Right lobe of liver (tissue), 6 donors: ENCODE data around the gene NUP210. TPM values are rescaled to one million over a fixed set of nuclear protein-coding genes. Genes with fewer than 3 reads are reported as not detected.

ENCODE experiments used
- ATAC-seq, 4 donors: fragments of 200-7000 bp; cut with Tn5 transposase; one replicate each; pipeline ENCODE4 v1.9.1; 2020; ENCODE audit warnings: mild to moderate bottlenecking in 4 of 4, moderate library complexity in 4 of 4
- DNase-seq, 3 donors: peaks; one replicate each; pipeline ENCODE4 v3.0.0-alpha.2; 2020
- H3K27ac ChIP-seq, 3 donors: fragments of 200-600 bp; one replicate each; pipeline ENCODE4 v1.8.0; 2022
- H3K27me3 ChIP-seq, 2 donors: fragments of 200-600 bp; one replicate each; pipeline ENCODE4 v1.8.0; 2022
- H3K36me3 ChIP-seq, 4 donors: fragments of 200-600 bp; sonication (generic) in 1 of 4; one replicate each; pipeline versions ENCODE4 v1.5.1 to v1.8.0; 2017 to 2022; ENCODE audit warnings: control low read depth in 1 of 4
- H3K4me1 ChIP-seq, 4 donors: fragments of 200-600 bp; sonication (generic) in 1 of 4; one replicate each; pipeline versions ENCODE4 v1.5.1 to v1.8.0; 2017 to 2022; ENCODE audit warnings: control low read depth in 1 of 4
- H3K4me3 ChIP-seq, 3 donors: fragments of 200-600 bp; one replicate each; pipeline ENCODE4 v1.8.0; 2022
- H3K9me3 ChIP-seq, 4 donors: fragments of 200-600 bp; sonication (generic) in 1 of 4; one replicate each; pipeline versions ENCODE4 v1.5.1 to v1.8.0; 2017 to 2022; ENCODE audit warnings: control low read depth in 1 of 4
- POLR2A ChIP-seq: fragments of 450-650 bp; IDR thresholded peaks from one replicate; pipeline ENCODE4 v1.6.1; 2017; ENCODE audit warnings: antibody characterized with exemption, mild to moderate bottlenecking
- WGBS: methylation state at CpG from one replicate; pipeline ENCODE4 v1.1.6; 2018; ENCODE audit warnings: low coverage, low lambda C conversion rate; ENCODE audit not compliant: insufficient coverage; ENCODE audit errors: missing lambda C conversion rate; 5-methylcytosine and 5-hydroxymethylcytosine counted together
- intact Hi-C, 2 donors: fragments of 100-400 bp; cut with DNase I; formaldehyde crosslinking; loops; one replicate each; pipeline versions ENCODE4 v1.11.2 to v1.14.1; 2022
- total RNA-seq, 6 experiments: library from RNA; depleted of rRNA in 2 of 6; stranded (reverse); fragments of >200 nt in 2 of 6; fragmentation: NEBNext Ultra II Directional in 3 of 6; extraction: Animal tissue kit (Norgen Biotek cat#: 25700) in 3 of 6; gene quantifications; one replicate each; pipeline versions ENCODE4 v1.1.0 to v1.2.4, GENCODE V29; 2016 to 2023
- TF ChIP-seq, protein P1 (sequence below), 4 donors: fragments of 200-600 bp in 3 of 4; fragments of 450-650 bp in 1 of 4; IDR thresholded peaks; one replicate each; pipeline versions ENCODE4 v1.5.1 to v1.8.0; 2016 to 2022; ENCODE audit warnings: antibody characterized with exemption in 4 of 4, mild to moderate bottlenecking in 2 of 4
- donor health status: DM: no; HTN: yes; CAD: no.
- donor health status: DM: no; HTN: no; CAD: no.
- donor health status: DM: no; HTN: no; CAD: no.
- donor health status: DM: no; HTN: yes; CAD: no.
- donor health status: DM: no; HTN: yes; CAD: no.

NUP210 gene
- total RNA-seq, 6 experiments from 2014 or later: 11.7 to 17.7 (median 15.6) TPM

DNA sequence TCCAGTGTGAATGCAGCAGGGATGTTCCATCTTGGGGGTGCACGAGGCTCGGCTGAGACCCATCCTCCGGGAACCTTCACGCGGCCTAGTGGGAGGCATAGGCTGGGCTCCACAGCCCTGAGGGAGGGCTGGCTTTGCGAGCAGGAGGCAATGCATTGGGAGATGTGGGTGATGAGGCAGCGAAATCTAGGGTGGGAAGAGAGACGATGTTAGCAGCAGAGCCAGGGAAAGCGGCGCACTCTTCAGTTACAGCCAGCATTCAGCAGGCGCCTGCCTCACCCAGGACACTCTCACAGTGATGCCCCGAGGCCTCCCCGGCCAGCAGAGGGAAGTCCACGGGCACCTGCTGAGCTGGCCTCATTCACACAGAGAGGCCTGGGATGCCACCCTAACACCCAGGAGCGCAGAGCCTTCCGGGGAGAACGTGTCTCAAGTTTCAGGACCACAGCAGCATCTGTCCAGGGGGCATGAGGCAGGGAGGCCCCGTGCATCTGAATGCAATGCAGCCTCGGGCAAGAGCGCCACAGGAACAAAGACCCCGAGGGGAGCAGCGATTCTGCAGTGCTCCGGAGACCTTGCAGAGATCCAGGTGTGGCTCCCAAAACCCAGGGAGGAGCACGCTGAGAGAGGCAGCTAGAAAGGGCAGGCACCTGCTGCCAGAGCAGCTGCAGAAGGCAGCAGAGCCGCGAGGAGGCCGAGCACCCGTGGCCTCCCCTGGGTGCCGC lies 102.4 kb downstream of the NUP210 start:
- H3K27ac ChIP-seq: no peak overlapping the region
- no peaks in the 10 kb centered on the region for H3K27me3 ChIP-seq
- no peak overlapping the region for H3K4me3 ChIP-seq
- DNase-seq (no peak), ATAC-seq (no peak)
- peaks cover 0 to 65% (median 22%) of the 10 kb centered on the region in 4 donors for H3K36me3 ChIP-seq
- 40% methylated on average over 2 of the region's 29 CpGs for WGBS
- no peaks in the 10 kb centered on the region for H3K4me1 ChIP-seq
- H3K9me3 ChIP-seq: no peaks in the 10 kb centered on the region
- TF ChIP-seq, protein P1, sequence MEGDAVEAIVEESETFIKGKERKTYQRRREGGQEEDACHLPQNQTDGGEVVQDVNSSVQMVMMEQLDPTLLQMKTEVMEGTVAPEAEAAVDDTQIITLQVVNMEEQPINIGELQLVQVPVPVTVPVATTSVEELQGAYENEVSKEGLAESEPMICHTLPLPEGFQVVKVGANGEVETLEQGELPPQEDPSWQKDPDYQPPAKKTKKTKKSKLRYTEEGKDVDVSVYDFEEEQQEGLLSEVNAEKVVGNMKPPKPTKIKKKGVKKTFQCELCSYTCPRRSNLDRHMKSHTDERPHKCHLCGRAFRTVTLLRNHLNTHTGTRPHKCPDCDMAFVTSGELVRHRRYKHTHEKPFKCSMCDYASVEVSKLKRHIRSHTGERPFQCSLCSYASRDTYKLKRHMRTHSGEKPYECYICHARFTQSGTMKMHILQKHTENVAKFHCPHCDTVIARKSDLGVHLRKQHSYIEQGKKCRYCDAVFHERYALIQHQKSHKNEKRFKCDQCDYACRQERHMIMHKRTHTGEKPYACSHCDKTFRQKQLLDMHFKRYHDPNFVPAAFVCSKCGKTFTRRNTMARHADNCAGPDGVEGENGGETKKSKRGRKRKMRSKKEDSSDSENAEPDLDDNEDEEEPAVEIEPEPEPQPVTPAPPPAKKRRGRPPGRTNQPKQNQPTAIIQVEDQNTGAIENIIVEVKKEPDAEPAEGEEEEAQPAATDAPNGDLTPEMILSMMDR (IDR thresholded peaks at IDR 0.05): no peak
- no peak for TF ChIP-seq POLR2A
- intact Hi-C loops: no loop called here

DNA sequence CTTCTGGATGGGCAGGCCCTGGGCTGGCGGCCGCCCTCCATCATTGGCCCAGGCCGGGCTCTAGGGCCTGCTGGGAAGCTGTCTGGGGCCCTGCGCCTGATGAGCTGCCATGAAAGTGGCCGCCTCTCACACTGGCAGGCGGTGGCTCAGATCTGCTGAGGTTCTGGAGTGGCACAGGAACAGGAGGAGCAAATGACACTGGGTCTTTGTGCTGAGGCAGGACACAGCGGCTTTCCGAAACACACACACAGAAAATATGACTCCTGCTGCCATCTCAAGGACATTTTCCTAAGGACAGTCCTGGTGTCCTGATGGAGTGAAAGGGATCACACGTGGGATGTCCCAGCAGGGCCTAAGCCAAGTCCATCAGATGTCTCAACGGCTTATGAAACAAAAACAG lies 103.5 kb downstream of the NUP210 start:
- H3K4me1 ChIP-seq: no peaks in the 10 kb centered on the region
- intact Hi-C loops: no loop called here
- TF ChIP-seq POLR2A: no peak
- TF ChIP-seq, protein P1 (IDR thresholded peaks at IDR 0.05): no peak
- H3K36me3 ChIP-seq: peaks cover 0 to 54% (median 20%) of the 10 kb centered on the region in 4 donors
- DNase-seq (no peak), ATAC-seq (no peak)
- WGBS: 10% methylated on average over 2 of the region's 10 CpGs
- H3K27ac ChIP-seq: no peak overlapping the region
- no peaks in the 10 kb centered on the region for H3K9me3 ChIP-seq
- no peaks in the 10 kb centered on the region for H3K27me3 ChIP-seq
- H3K4me3 ChIP-seq: no peak overlapping the region

DNA sequence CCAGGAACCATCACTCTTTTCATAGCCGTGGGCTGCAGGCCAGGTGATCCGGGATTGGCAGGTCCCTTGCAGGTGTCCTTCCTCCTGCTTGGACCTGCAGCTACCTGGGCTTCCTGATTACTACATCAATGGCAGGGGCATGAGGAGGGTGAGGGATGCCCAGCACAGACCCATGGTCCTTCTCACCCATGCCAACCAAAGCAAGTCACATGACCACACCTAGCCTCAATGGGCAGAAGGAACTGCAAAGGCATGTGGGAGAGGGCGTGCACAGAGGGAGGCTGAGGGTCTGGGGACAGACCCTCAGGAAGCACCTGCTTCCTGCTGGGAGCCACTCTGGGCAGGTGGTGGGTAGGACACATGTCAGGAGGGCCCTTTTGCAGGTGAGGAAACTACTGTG lies 105.2 kb downstream of the NUP210 start:
- Histone ChIP-seq H3K9me3 (no peaks in the 10 kb centered on the region), H3K27ac (no peak overlapping the region), H3K27me3 (no peaks in the 10 kb centered on the region), H3K4me3 (no peak overlapping the region), H3K36me3 (peaks cover 0 to 43% (median 20%) of the 10 kb centered on the region in 4 donors), H3K4me1 (no peaks in the 10 kb centered on the region)
- ATAC-seq: no peak
- intact Hi-C loops: no loop called here
- no peak for DNase-seq
- 100% methylated on average over 1 of the region's 3 CpGs for WGBS
- TF ChIP-seq, protein P1 (IDR thresholded peaks at IDR 0.05): no peak
- no peak for TF ChIP-seq POLR2A

DNA sequence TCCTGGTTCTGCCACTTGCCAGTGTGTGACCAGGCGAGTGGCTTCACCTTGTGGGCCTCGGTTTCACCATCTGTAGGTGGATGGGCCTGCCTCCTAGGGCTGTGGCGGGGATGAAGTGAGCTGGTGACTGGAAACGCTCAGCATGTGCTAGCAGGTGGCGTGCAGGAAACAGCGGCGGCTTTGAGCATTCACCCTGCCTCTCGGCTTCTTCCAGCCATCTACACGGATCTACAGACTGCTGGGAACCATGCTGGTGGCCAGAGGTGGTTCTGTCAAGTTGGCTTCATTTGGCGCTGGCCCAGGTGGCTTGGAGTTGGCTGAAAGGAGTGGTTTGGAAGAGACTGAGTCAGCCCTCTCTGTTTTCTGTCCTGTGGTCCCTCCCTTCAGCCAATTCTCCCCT lies 106.3 kb downstream of the NUP210 start:
- WGBS: 100% methylated on average over 1 of the region's 10 CpGs
- Histone ChIP-seq H3K27ac (no peak overlapping the region), H3K4me3 (no peak overlapping the region), H3K9me3 (no peaks in the 10 kb centered on the region), H3K36me3 (peaks cover 0 to 32% (median 15%) of the 10 kb centered on the region in 4 donors), H3K4me1 (no peaks in the 10 kb centered on the region), H3K27me3 (no peaks in the 10 kb centered on the region)
- no peak for TF ChIP-seq POLR2A
- TF ChIP-seq, protein P1 (IDR thresholded peaks at IDR 0.05): no peak
- intact Hi-C loops: no loop called here
- ATAC-seq (no peak), DNase-seq (no peak)
